ENCODE results near the gene THOC6. TPM values are rescaled to one million over a fixed set of nuclear protein-coding genes. Genes with fewer than 3 reads are reported as not detected.
"Not testable (repeated sequence)": the region's sequence is repeated elsewhere in the genome, so short reads cannot be mapped to it uniquely, and the experiment has no call there.

Gene THOC6
- total RNA-seq, 1 donor from 2014 or later: 23.7 TPM

- no peak for DNase-seq (ENCODE audit: low read depth)
Observed at GRCh38 chr16:3071655-3072054, 47.8 kb downstream of the THOC6 start.

GRCh38 chr16:3072148-3072547, 48.3 kb downstream of the THOC6 start:
- not testable (repeated sequence) for DNase-seq (ENCODE audit: low read depth)

- not testable (repeated sequence) for DNase-seq (ENCODE audit: low read depth)
Observed at GRCh38 chr16:3072576-3073263, 48.9 kb downstream of the THOC6 start.

GRCh38 chr16:3073448-3073847, 49.6 kb downstream of the THOC6 start:
- no peak for DNase-seq (ENCODE audit: low read depth)

GRCh38 chr16:3074860-3075522, 51.2 kb downstream of the THOC6 start:
- DNase-seq (ENCODE audit: low read depth): no peak

GRCh38 chr16:3075523-3075915, 51.7 kb downstream of the THOC6 start:
- DNase-seq (ENCODE audit: low read depth): no peak

- not testable (repeated sequence) for DNase-seq (ENCODE audit: low read depth)
Observed at GRCh38 chr16:3075946-3076345, 52.1 kb downstream of the THOC6 start.

GRCh38 chr16:3076577-3076976, 52.7 kb downstream of the THOC6 start:
- no peak for DNase-seq (ENCODE audit: low read depth)

Other genes with a start within 250 kb of the THOC6 start
- gene ELOB, start 246.8 kb upstream of the THOC6 start, total RNA-seq: 235 and 770 TPM in 2 replicates
- not detected in 2 replicates for gene PRSS33, start 236.5 kb upstream of the THOC6 start, total RNA-seq
- not detected in 2 replicates for gene PRSS41, start 225.6 kb upstream of the THOC6 start, total RNA-seq
- not detected in 2 replicates for gene PRSS21, start 206.8 kb upstream of the THOC6 start, total RNA-seq
- not detected in 2 replicates for gene ZG16B, start 193.7 kb upstream of the THOC6 start, total RNA-seq
- not detected in 2 replicates for gene PRSS22, start 165.9 kb upstream of the THOC6 start, total RNA-seq
- 59.9 and 77.1 TPM in 2 replicates for gene FLYWCH2, start 140.8 kb upstream of the THOC6 start, total RNA-seq
- 27.7 and 36.9 TPM in 2 replicates for gene FLYWCH1, start 112.1 kb upstream of the THOC6 start, total RNA-seq
- 10.4 and 17.8 TPM in 2 replicates for gene KREMEN2, start 59.8 kb upstream of the THOC6 start, total RNA-seq
- 14.6 and 18.0 TPM in 2 replicates for gene PAQR4, start 54.7 kb upstream of the THOC6 start, total RNA-seq
- 0.53 and 6.7 TPM in 2 replicates for gene PKMYT1, start 43.6 kb upstream of the THOC6 start, total RNA-seq
- 0.05 and 0.36 TPM in 2 replicates for gene CLDN9, start 11.1 kb upstream of the THOC6 start, total RNA-seq
- gene CLDN6, start 5.9 kb upstream of the THOC6 start, total RNA-seq: 0.52 TPM in 1 of 2 replicates, not detected in the other
- 217 and 325 TPM in 2 replicates for gene TNFRSF12A, start 3.7 kb upstream of the THOC6 start, total RNA-seq
- gene HCFC1R1, start 93 bp upstream of the THOC6 start, total RNA-seq: 23.0 and 34.9 TPM in 2 replicates
- not detected in 2 replicates for gene BICDL2, start 12.9 kb downstream of the THOC6 start, total RNA-seq
- gene MMP25, start 22.5 kb downstream of the THOC6 start, total RNA-seq: 0.05 TPM in 2 replicates
- 646 and 732 TPM in 2 replicates for gene IL32, start 41.6 kb downstream of the THOC6 start, total RNA-seq
- gene ZSCAN10, start 75.3 kb downstream of the THOC6 start, total RNA-seq: not detected in 2 replicates
- 29.2 and 33.3 TPM in 2 replicates for gene ZNF205, start 88.6 kb downstream of the THOC6 start, total RNA-seq
- 4.3 and 5.0 TPM in 2 replicates for gene ZNF213, start 111.0 kb downstream of the THOC6 start, total RNA-seq
- not detected in 2 replicates for gene OR1F1, start 164.2 kb downstream of the THOC6 start, total RNA-seq
- 8.6 and 9.2 TPM in 2 replicates for gene ZNF200, start 211.1 kb downstream of the THOC6 start, total RNA-seq
- 0.37 and 0.99 TPM in 2 replicates for gene MEFV, start 232.6 kb downstream of the THOC6 start, total RNA-seq

Data from myocyte (in vitro differentiated cells).